COLO668 (cell line): ENCODE data around the gene TET2.

Source experiments
- DNase-seq: peaks from one replicate; lab custom pipeline; 2025; ENCODE audit not compliant: unreplicated experiment; lab: John Stamatoyannopoulos, UW

Gene TET2

GRCh38 chr4:105146276-105147015, at the start of gene TET2:
Gene TET2 (plus strand): TSS chr4:105146876. CDS start chr4:105233943, 87,067 bp downstream.
- DNase-seq = peak; percentile 91

GRCh38 chr4:105102016-105102415, 44.7 kb upstream of the TET2 start:
- DNase-seq = no peak

GRCh38 chr4:105106426-105106825, 40.2 kb upstream of the TET2 start:
- no peak for DNase-seq

DNA sequence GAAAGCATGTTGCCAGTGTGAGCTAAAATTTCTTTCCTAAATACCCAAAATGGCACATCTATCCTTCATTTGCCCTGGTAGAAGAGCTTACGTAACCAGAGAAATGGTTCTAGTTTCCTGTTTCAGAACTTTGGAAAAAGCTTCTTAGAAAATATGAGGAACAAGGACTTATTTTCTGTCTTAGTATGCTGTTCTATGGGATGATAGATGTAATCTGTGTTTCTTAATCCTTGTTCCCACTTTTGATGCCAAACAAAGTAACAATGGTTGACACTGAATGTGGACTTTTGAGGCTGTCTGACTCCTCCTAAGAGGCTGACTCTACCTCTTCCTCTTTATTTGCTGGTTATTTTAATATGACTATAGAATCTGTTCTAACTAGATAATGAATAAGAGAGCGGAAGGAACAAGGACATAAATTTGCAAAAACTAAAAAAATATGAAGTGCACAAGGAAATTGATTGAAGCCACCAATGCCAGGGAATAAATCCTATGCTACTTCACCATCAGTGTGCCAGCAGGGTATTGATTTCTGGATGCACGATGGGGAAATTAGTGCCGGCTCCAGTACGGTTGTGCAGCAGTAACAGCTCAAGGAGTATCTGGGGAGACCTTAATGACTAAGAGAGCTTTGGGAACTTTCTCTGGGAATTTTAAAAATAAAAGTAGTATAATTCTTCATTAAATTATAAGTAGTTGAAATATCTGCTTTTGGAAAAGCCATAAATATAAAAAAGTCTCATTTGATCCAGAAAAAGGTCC, 39.4 kb upstream of the TET2 start:
- DNase-seq = no peak

DNA sequence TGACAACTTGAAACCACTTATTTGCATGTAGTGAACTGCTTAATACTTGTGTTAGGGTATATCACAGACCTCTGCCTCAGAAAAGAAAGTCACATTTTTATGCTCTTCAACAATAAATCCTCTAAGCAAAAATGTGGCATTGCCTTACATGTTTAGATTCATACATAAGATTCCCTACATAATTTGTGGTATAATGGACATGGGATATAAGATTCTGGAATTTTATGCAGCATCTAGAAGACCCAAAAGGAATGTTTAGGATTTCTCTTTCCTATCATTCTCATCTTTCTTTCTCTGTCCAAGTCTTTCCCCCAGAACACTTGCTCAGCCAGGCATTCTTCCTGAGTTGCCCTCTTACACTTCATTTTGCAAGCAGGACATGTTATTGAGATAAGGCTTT, 37.7 kb upstream of the TET2 start:
- no peak for DNase-seq

GRCh38 chr4:105112274-105112673, 34.4 kb upstream of the TET2 start:
- no peak for DNase-seq

DNA sequence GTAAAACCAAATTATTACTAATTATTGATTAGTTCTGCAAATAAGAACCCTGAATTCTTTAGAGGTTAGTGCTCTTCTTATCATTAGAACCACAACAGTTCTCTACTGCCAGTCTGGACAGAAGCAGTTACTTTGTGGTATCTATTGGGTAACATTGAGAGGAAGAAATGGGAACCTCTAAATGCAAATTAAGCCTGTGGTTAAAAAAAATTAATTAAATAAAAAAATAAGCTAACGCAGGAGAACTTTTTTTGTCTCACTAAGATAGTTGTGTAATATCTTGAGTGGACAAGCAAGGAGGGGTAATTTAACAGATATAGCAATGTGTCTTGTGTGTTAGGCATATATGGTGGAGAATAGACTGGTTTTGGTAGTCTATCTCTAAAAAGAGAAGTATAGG, 32.9 kb upstream of the TET2 start:
- DNase-seq = no peak

GRCh38 chr4:105116616-105117319, 29.9 kb upstream of the TET2 start:
- no peak for DNase-seq

DNA sequence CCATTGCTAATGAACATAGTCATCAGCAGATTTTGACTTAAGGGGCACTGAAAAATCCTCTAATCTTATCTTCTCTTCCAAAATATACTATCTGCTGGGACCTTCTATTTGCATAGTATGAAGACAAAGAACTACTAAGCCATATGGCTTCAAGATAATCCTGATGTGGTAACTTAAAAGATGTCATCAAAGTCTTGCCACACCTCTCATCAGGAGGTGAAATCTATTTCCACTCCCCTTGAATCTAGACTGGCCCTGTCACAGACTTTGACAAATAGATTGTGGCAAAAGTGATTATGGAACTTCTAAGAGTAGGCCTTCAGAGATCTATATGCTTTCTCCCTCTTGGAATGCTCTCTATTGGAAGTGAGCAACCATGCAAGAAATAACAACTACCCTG, 27.3 kb upstream of the TET2 start:
- DNase-seq = no peak

GRCh38 chr4:105120626-105121025, 26.1 kb upstream of the TET2 start:
- DNase-seq = no peak

DNA sequence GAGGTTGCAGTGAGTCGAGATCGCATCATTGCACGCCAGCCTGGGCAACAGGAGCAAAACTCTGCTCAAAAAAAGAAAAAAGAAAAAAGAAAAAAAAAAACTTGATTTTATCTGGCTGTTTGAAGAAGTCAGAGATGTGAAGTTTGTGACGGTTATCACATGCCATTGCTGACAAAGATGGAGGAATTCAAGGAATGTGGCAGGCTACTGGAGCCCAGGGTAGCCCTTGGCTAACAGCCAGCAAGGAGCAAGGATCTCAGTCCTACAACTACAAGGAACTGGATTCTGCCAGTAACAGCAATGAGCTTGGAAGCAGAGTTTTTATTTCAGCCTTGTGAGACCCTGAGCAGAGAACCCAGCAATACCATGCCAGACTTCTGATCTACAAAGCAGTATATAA, 24.3 kb upstream of the TET2 start:
- no peak for DNase-seq

- no peak for DNase-seq
Measured at GRCh38 chr4:105126311-105127169, 20.1 kb upstream of the TET2 start.

- no peak for DNase-seq
Measured at GRCh38 chr4:105127170-105127445, 19.6 kb upstream of the TET2 start.

DNA sequence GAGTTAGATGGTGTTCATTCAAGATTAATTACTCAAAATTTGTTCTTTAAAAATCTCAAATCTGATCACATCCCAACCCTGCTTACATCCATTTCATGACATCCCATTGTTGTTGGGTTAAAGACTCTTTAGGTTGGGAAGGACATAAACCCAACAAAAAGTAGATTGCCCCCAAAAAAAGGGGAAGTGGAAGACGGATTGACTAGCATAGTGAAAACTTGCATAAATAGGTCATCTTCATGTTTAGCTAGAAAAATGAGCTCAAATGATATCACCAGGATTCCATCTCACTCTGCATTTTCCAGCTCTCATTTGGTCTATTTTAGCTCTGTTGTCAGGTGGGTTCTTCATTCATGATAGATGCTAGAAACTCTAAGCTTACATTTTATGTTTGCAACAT, 18.5 kb upstream of the TET2 start:
- no peak for DNase-seq

DNA sequence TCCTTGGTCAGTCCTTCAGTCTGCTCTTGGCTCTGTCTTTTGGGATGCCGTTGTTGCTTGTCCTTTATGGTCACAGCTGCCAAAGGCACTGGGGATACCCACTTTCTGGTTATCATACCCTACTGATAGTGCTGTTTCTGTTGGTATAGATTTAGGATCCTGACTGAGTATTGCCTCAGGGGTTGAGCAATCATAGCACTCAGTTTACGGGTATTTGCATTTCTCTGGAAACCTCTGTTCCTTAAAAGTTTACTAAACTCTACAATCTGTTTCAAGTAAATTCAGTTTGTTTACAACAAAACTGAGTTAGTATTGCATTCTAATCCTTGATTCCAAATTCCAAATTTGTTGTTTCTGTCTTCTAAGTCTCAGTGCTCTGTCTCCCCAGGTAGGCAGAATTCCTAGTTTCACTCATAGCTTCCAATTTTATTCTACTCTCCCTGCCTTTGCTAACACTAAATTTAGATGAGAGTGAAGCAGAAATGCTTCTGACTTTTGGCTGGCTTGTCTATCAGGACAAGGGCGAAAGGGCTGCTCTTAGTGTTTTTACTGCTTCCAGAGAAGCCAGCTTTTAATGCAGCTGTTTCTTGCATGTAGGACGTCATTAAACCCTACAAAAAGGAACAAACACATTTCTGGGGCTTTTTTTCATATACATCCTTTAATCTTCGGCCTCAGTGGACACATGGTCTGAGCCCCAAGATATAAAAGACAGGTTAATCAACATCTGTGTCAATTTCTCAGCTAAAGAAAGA, 17.2 kb upstream of the TET2 start:
- no peak for DNase-seq

- no peak for DNase-seq
Measured at GRCh38 chr4:105130945-105131344, 15.7 kb upstream of the TET2 start.

DNA sequence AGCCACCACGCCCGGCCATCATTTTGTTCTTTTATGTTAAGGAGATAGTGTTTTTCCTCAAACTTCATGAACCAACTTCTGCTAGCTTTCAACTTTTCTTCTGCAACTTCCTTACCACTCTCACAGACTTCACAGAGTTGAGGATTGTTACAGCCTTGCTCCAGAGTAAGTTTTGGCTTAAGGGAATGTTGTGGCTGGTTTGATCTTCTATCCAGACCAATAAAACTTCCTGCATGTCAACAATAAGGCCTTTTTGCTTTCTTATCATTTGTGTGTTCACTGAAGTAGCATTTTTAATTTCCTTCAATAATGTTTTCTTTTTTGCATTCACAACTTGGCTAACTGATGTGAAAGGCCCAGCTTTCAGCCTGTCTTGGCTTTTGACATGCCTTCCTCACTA, 12.7 kb upstream of the TET2 start:
- no peak for DNase-seq

GRCh38 chr4:105135785-105136184, 10.9 kb upstream of the TET2 start:
- no peak for DNase-seq

DNA sequence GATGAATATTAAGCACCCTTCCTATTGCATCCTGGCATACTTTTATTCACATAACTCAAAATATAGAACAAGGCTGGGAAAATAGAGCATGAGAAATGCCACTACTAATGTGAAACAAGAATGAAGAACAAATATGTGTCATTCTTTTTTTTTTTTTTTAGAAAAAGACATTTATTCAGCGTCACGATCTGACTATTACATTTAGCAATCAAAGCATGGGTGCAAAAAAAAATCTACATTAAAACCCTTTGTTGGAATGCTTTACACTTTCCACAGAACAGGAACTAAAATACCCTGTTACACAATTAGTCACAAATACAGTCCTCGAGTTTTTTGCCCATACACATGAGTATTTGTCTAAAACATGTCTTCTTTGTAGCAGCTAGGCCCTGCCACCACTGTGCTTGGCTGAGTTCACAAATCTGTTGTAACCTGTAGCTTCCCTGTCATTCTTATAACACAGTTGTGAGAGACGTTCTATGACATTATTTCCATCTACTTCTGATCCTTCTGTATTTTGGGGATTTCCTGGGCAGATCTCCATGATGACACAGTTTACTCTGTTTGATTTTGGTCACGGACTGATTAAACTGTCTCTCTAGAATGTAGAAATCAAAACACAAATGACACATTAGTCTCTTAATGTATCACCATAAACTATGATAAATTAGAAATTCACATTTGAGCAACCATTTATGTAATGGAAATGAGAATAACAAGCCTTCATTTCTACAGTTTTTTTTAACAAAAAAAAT, 9.4 kb upstream of the TET2 start:
- DNase-seq = no peak

- no peak for DNase-seq
Measured at GRCh38 chr4:105139646-105140045, 7.0 kb upstream of the TET2 start.
